Endodermal cell (in vitro differentiated cells): Measurements from ENCODE around the gene SMARCA1. TPM values are rescaled to one million over a fixed set of nuclear protein-coding genes. Genes with fewer than 3 reads are reported as not detected.

ENCODE experiments used
- DNase-seq: peaks from one replicate; pipeline ENCODE4 v3.0.0-alpha.2; 2017
- H3K27ac ChIP-seq: 2 replicates; pipeline ENCODE4 v1.5.1; 2013; ENCODE audit warnings: mild to moderate bottlenecking, low read depth, low read length, moderate library complexity
- H3K27me3 ChIP-seq: 2 replicates; pipeline ENCODE4 v1.6.1; 2013; ENCODE audit warnings: mild to moderate bottlenecking, low read length, moderate library complexity; ENCODE audit not compliant: insufficient read depth, control insufficient read depth, poor library complexity, severe bottlenecking
- H3K36me3 ChIP-seq: 2 replicates; pipeline ENCODE4 v1.7.0; 2013; ENCODE audit warnings: mild to moderate bottlenecking, low read length, moderate library complexity; ENCODE audit not compliant: control insufficient read depth, insufficient read depth
- H3K4me1 ChIP-seq: one replicate; pipeline ENCODE4 v1.7.0; 2013; ENCODE audit warnings: low read length; ENCODE audit not compliant: control insufficient read depth, insufficient read depth
- H3K4me3 ChIP-seq: 2 replicates; pipeline ENCODE4 v1.5.1; 2013; ENCODE audit warnings: mild to moderate bottlenecking, low read length, moderate library complexity
- H3K9ac ChIP-seq: 2 replicates; pipeline ENCODE4 v1.6.1; 2013; ENCODE audit warnings: mild to moderate bottlenecking, low read length, moderate library complexity; ENCODE audit not compliant: poor library complexity, severe bottlenecking; ENCODE audit errors: extremely low read depth
- H3K9me3 ChIP-seq: 2 replicates; pipeline ENCODE4 v1.6.1; 2013; ENCODE audit warnings: mild to moderate bottlenecking, low read length, moderate library complexity; ENCODE audit not compliant: control insufficient read depth
- H3K27ac Mint-ChIP-seq: 2 replicates; pipeline ENCODE4 v1.8.0; 2020; ENCODE audit warnings: mixed read lengths
- H3K27me3 Mint-ChIP-seq: 2 replicates; pipeline ENCODE4 v1.8.0; 2021; ENCODE audit warnings: mild to moderate bottlenecking, mixed read lengths; ENCODE audit not compliant: insufficient read depth
- H3K36me3 Mint-ChIP-seq: 2 replicates; pipeline ENCODE4 v1.8.0; 2020; ENCODE audit warnings: low read depth, mixed read lengths
- H3K4me1 Mint-ChIP-seq: 2 replicates; pipeline ENCODE4 v1.8.0; 2020; ENCODE audit warnings: mixed read lengths
- H3K4me3 Mint-ChIP-seq: 2 replicates; pipeline ENCODE4 v1.8.0; 2020; ENCODE audit warnings: mild to moderate bottlenecking, moderate library complexity, mixed read lengths
- H3K9me3 Mint-ChIP-seq: 2 replicates; pipeline ENCODE4 v1.8.0; 2020; ENCODE audit warnings: mild to moderate bottlenecking, mixed read lengths
- WGBS, 2 experiments: methylation state at CpG; one replicate each; pipeline versions ENCODE4 v1.1.5 to v1.1.7; 2013; ENCODE audit warnings: missing lambda C conversion rate in 2 of 2, mixed read lengths in 1 of 2; ENCODE audit not compliant: insufficient coverage in 1 of 2, insufficient read length in 1 of 2; 5-methylcytosine and 5-hydroxymethylcytosine counted together
- total RNA-seq, 2 donors: library from RNA; stranded (reverse); fragmentation: NEBNext Ultra II Directional in 1 of 2; extraction: Animal tissue kit (Norgen Biotek cat#: 25700) in 1 of 2; gene quantifications; 2 replicates in 1 of 2; 3 replicates in 1 of 2; pipeline ENCODE4 v1.2.1, GENCODE V29; 2021
- TF ChIP-seq, protein P1 (sequence below): fragments of 200-600 bp; sonication (generic); conservative IDR thresholded peaks from 2 replicates; pipeline ENCODE4 v1.5.0; 2021; ENCODE audit warnings: antibody characterized with exemption, mild to moderate bottlenecking

SMARCA1 gene
- total RNA-seq, 2 donors from 2014 or later, result 83.3 to 146 TPM

DNA sequence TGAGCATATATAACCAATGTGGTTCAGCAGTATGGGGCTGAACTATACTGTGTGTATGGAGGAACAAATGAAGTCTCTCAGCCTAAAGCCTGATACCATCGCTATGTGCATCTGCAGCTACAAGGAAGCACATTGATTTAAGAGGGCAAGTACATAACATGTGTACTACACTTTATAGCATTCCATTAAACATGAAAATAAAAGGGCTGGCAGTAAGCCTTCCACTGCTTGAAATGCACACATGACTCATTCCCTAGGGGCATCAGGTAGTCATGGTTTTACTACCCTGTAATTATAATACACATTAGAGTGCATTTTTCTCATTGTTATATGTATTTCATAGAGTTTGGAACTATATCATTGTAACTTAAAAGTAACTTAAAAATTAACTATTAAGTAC, 51.2 kb downstream of the SMARCA1 start:
- no peak for DNase-seq
- TF ChIP-seq, protein P1, sequence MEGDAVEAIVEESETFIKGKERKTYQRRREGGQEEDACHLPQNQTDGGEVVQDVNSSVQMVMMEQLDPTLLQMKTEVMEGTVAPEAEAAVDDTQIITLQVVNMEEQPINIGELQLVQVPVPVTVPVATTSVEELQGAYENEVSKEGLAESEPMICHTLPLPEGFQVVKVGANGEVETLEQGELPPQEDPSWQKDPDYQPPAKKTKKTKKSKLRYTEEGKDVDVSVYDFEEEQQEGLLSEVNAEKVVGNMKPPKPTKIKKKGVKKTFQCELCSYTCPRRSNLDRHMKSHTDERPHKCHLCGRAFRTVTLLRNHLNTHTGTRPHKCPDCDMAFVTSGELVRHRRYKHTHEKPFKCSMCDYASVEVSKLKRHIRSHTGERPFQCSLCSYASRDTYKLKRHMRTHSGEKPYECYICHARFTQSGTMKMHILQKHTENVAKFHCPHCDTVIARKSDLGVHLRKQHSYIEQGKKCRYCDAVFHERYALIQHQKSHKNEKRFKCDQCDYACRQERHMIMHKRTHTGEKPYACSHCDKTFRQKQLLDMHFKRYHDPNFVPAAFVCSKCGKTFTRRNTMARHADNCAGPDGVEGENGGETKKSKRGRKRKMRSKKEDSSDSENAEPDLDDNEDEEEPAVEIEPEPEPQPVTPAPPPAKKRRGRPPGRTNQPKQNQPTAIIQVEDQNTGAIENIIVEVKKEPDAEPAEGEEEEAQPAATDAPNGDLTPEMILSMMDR, result no peak
- H3K36me3 Mint-ChIP-seq, result peaks cover 61% of the 10 kb centered on the region
- no peaks in the 10 kb centered on the region for H3K9me3 Mint-ChIP-seq
- peaks cover 80% of the 10 kb centered on the region for H3K36me3 ChIP-seq
- no peak overlapping the region for H3K27ac Mint-ChIP-seq
- H3K9me3 ChIP-seq, result no peaks in the 10 kb centered on the region
- no peaks in the 10 kb centered on the region for H3K4me1 ChIP-seq
- 93% methylated on average over 1 of the region's 1 CpG; no CpG with 5 or more reads in 1 of the 2 experiments for WGBS, 2 experiments
- H3K27ac ChIP-seq, result no peak overlapping the region
- no peaks in the 10 kb centered on the region for H3K27me3 ChIP-seq
- H3K4me3 ChIP-seq, result no peak overlapping the region
- no peaks in the 10 kb centered on the region for H3K4me1 Mint-ChIP-seq
- H3K4me3 Mint-ChIP-seq, result no peak overlapping the region
- H3K9ac ChIP-seq, result no peak overlapping the region
- no peaks in the 10 kb centered on the region for H3K27me3 Mint-ChIP-seq

GRCh38 chrX:129462707-129463106, 60.6 kb downstream of the SMARCA1 start:
- no peaks in the 10 kb centered on the region for H3K9me3 Mint-ChIP-seq
- TF ChIP-seq, protein P1, result peak; percentile 58
- H3K36me3 ChIP-seq, result peaks cover 60% of the 10 kb centered on the region
- H3K4me3 Mint-ChIP-seq, result no peak overlapping the region
- H3K4me1 ChIP-seq, result no peaks in the 10 kb centered on the region
- H3K36me3 Mint-ChIP-seq, result peaks cover 64% of the 10 kb centered on the region
- no peak for DNase-seq
- H3K27me3 Mint-ChIP-seq, result no peaks in the 10 kb centered on the region
- no peak overlapping the region for H3K4me3 ChIP-seq
- H3K27ac Mint-ChIP-seq, result no peak overlapping the region
- H3K9ac ChIP-seq, result no peak overlapping the region
- H3K9me3 ChIP-seq, result no peaks in the 10 kb centered on the region
- 98 to 100% methylated on average over 1 to 3 of the region's 3 CpGs for WGBS, 2 experiments
- H3K27me3 ChIP-seq, result no peaks in the 10 kb centered on the region
- no peak overlapping the region for H3K27ac ChIP-seq
- H3K4me1 Mint-ChIP-seq, result no peaks in the 10 kb centered on the region

GRCh38 chrX:129461801-129462456, 61.4 kb downstream of the SMARCA1 start:
- TF ChIP-seq, protein P1, result no peak
- Histone ChIP-seq H3K27me3 (no peaks in the 10 kb centered on the region), H3K4me3 (no peak overlapping the region), H3K36me3 (peaks cover 54% of the 10 kb centered on the region), H3K4me1 (no peaks in the 10 kb centered on the region), H3K9ac (no peak overlapping the region), H3K27ac (no peak overlapping the region), H3K9me3 (no peaks in the 10 kb centered on the region)
- H3K36me3 Mint-ChIP-seq, result peaks cover 67% of the 10 kb centered on the region
- H3K4me1 Mint-ChIP-seq, result no peaks in the 10 kb centered on the region
- H3K4me3 Mint-ChIP-seq, result no peak overlapping the region
- H3K9me3 Mint-ChIP-seq, result no peaks in the 10 kb centered on the region
- no peak overlapping the region for H3K27ac Mint-ChIP-seq
- DNase-seq, result no peak
- 92 to 100% methylated on average over 2 to 3 of the region's 3 CpGs for WGBS, 2 experiments
- H3K27me3 Mint-ChIP-seq, result no peaks in the 10 kb centered on the region
